ENCODE data around the gene FAM78A. TPM values are rescaled to one million over a fixed set of nuclear protein-coding genes. Genes with fewer than 3 reads are reported as not detected.
"Not testable (repeated sequence)": the region's sequence is repeated elsewhere in the genome, so short reads cannot be mapped to it uniquely, and the experiment has no call there.

Gene FAM78A
- total and polyA plus RNA-seq, 7 donors: 4.3 to 17.6 (median 11.5) TPM

DNA sequence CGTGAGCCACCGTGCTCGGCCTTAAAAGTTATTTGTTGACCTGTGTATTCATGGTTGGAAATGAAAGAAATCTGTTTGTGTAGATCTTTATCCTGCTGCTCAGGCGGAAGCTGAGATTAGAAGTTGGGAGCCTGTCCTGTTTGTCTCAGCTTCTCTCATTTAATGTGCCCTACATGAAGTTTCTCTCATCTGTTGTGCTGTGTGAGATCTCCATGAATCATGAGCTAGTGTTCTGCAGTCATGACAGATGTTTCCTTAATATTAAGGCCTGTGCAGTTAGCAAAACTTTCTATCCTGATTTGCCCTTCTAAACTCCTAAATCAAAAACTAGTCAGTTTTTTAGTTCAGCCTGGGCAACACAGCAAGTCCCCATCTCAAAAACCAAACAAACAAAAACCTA lies 59.5 kb downstream of the FAM78A start:
- ATAC-seq: no peak

DNA sequence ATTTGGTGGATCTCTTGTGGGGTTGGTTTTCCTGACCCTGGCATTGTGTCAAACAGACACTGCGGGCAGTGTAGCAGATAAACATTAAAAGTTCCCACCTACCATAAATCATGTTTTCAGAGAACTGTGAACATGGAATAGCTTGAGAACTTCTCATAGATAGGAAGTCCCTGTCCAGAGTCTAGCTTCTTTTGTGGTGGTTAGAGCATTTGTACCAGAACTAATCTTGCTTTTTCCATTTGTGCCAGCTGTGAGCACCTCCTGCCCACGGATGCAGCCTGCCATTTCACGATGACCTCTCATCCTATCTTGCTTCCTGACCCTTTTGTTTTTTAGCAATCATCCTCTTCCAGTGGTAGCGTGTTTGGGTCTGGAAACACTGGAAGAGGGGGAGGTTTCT lies 61.4 kb downstream of the FAM78A start:
- Histone ChIP-seq H3K27me3 (ENCODE audit: insufficient read depth in 3 of 3, low read length in 2 of 3) (no peaks in the 10 kb centered on the region), H3K4me3 (no peak overlapping the region), H3K27ac (no peak overlapping the region), H3K36me3 (ENCODE audit: insufficient read depth in 1 of 2, low read depth in 1 of 2) (peaks cover 3 to 15% of the 10 kb centered on the region in 2 donors), H3K9me3 (peaks cover 11% of the 10 kb centered on the region), H3K4me1 (peaks cover 10% of the 10 kb centered on the region)
- ATAC-seq (no peak), DNase-seq (no peak)
- TF ChIP-seq, protein P1, sequence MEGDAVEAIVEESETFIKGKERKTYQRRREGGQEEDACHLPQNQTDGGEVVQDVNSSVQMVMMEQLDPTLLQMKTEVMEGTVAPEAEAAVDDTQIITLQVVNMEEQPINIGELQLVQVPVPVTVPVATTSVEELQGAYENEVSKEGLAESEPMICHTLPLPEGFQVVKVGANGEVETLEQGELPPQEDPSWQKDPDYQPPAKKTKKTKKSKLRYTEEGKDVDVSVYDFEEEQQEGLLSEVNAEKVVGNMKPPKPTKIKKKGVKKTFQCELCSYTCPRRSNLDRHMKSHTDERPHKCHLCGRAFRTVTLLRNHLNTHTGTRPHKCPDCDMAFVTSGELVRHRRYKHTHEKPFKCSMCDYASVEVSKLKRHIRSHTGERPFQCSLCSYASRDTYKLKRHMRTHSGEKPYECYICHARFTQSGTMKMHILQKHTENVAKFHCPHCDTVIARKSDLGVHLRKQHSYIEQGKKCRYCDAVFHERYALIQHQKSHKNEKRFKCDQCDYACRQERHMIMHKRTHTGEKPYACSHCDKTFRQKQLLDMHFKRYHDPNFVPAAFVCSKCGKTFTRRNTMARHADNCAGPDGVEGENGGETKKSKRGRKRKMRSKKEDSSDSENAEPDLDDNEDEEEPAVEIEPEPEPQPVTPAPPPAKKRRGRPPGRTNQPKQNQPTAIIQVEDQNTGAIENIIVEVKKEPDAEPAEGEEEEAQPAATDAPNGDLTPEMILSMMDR (IDR thresholded peaks at IDR 0.05): no peak
- 53 to 62% (median 54%) methylated on average over 4 of the region's 4 CpGs for WGBS, 3 donors
- intact Hi-C loops (cut with DNase I): no loop called here

More for the DNA sequence above, 59.5 kb downstream of the FAM78A start:
- Histone ChIP-seq H3K4me1 (peaks cover 10% of the 10 kb centered on the region), H3K27ac (no peak overlapping the region), H3K9me3 (peaks cover 7% of the 10 kb centered on the region), H3K4me3 (no peak overlapping the region), H3K36me3 (ENCODE audit: insufficient read depth in 1 of 2, low read depth in 1 of 2) (peaks cover 3 to 9% of the 10 kb centered on the region in 2 donors), H3K27me3 (ENCODE audit: insufficient read depth in 3 of 3, low read length in 2 of 3) (no peaks in the 10 kb centered on the region)
- no peak for DNase-seq
- TF ChIP-seq, protein P1 (IDR thresholded peaks at IDR 0.05): no peak
- 76 to 90% (median 88%) methylated on average over 4 of the region's 4 CpGs for WGBS, 3 donors
- intact Hi-C loops (cut with DNase I): no loop called here

DNA sequence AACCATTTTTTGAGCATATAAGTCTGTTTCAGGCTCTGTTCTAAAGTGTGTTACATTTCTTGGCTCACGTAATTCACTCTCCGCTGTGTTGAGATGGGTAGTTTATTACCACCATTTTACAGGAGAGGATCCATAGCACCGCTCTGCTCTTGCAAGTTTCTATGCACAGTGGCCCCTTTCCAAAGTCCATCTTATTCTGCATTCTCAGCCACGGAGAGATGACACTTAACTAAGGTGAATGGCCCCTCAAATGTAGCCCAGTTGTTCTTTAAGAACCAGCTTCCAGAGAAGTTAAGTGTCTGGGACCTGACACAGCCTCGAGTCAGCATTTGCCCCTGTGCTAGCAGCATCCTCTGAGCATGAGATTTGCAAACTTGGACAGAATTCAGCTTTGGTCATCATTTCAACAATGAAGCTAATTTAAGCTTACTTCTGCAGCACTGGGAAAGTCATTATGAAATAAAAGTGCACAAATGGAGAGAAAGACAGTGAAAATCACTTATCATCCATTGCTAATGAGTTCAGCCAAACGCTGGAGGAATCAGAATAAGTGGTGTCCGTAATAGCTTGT lies 61.9 kb downstream of the FAM78A start:
- no peaks in the 10 kb centered on the region for H3K27me3 ChIP-seq (ENCODE audit: insufficient read depth in 3 of 3, low read length in 2 of 3)
- ATAC-seq (no peak), DNase-seq (no peak)
- intact Hi-C loops (cut with DNase I): no loop called here
- peaks cover 10% of the 10 kb centered on the region for H3K4me1 ChIP-seq
- H3K9me3 ChIP-seq: peaks cover 11% of the 10 kb centered on the region
- no peak overlapping the region for H3K4me3 ChIP-seq
- H3K36me3 ChIP-seq (ENCODE audit: insufficient read depth in 1 of 2, low read depth in 1 of 2): peaks cover 3 to 14% of the 10 kb centered on the region in 2 donors
- 63 to 74% (median 74%) methylated on average over 7 of the region's 7 CpGs for WGBS, 3 donors
- H3K27ac ChIP-seq: no peak overlapping the region
- TF ChIP-seq, protein P1 (IDR thresholded peaks at IDR 0.05): no peak

DNA sequence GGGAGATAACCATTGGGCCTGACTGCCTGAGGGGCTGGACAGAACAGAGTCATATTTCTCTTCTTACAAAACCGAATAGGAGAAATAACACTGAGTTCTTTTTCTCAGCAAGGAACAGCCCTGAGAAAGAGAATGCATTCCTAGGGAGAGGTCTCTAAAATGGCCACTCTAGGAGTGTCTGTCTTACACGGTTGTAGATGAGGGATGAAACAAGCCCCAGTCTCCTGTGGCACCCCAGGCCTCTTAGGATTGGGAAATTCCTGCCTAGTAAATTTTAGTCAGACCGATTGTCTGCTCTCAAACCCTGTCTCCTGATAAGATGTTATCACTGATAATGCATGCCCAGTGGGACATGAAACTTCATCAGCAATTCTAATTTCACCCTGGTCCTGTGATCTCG lies 64.4 kb downstream of the FAM78A start:
- DNase-seq; H3K4me1 ChIP-seq; H3K27me3 ChIP-seq (ENCODE audit: insufficient read depth in 3 of 3, low read length in 2 of 3); intact Hi-C loops (cut with DNase I); H3K27ac ChIP-seq; ATAC-seq; H3K4me3 ChIP-seq: not testable (repeated sequence)
- Histone ChIP-seq H3K9me3 (peaks cover 11% of the 10 kb centered on the region), H3K36me3 (ENCODE audit: insufficient read depth in 1 of 2, low read depth in 1 of 2) (peaks cover 3 to 24% of the 10 kb centered on the region in 2 donors)
- 93 to 97% (median 96%) methylated on average over 4 of the region's 4 CpGs for WGBS, 3 donors

Other genes starting within 250 kb of the FAM78A start
- 10 to 100 TPM in 3 of 4 donors, 1 to 10 TPM in 1; 3.7 to 12.2 (median 11.7) TPM for gene AIF1L, start 180.0 kb downstream of the FAM78A start, total RNA-seq
- gene AIF1L, start 180.0 kb downstream of the FAM78A start, polyA plus RNA-seq: 10 to 100 TPM in 2 of 3 donors, 1 to 10 TPM in 1; 6.3 to 11.0 (median 10.2) TPM
- 10 to 100 TPM; 20.1 to 28.1 (median 23.4) TPM for gene NUP214, start 150.9 kb downstream of the FAM78A start, total RNA-seq
- 10 to 100 TPM; 11.8 to 14.2 (median 14.1) TPM for gene NUP214, start 150.9 kb downstream of the FAM78A start, polyA plus RNA-seq
- 100 to 1,000 TPM in 2 of 4 donors, 10 to 100 TPM in 2; 31.0 to 131 (median 94.5) TPM for gene PLPP7, start 13.2 kb upstream of the FAM78A start, total RNA-seq
- 100 to 1,000 TPM in 1 of 3 donors, 10 to 100 TPM in 2; 19.4 to 156 (median 90.5) TPM for gene PLPP7, start 13.2 kb upstream of the FAM78A start, polyA plus RNA-seq
- gene PRRC2B, start 117.6 kb upstream of the FAM78A start, total RNA-seq: 100 to 1,000 TPM in 1 of 4 donors, 10 to 100 TPM in 3; 63.6 to 114 (median 78.7) TPM
- gene PRRC2B, start 117.6 kb upstream of the FAM78A start, polyA plus RNA-seq: 10 to 100 TPM; 22.7 to 42.1 (median 27.5) TPM
- gene POMT1, start 226.4 kb upstream of the FAM78A start, total RNA-seq: 10 to 100 TPM; 10.9 to 30.8 (median 14.2) TPM
- gene POMT1, start 226.4 kb upstream of the FAM78A start, polyA plus RNA-seq: 10 to 100 TPM; 11.2 to 23.0 (median 20.8) TPM

All from psoas muscle (tissue), 8 donors.